ENCODE measurements around the gene KDM2A.
A peak's percentile ranks its signal among the peaks of the same experiment; 100 is the strongest.

KDM2A gene

GRCh38 chr11:67261946-67262681, 143.1 kb downstream of the KDM2A start:
- no peak for DNase-seq (ENCODE audit: low spot score)

- peak; percentile 83 for DNase-seq (ENCODE audit: low spot score)
Observed at GRCh38 chr11:67262731-67263675, 143.9 kb downstream of the KDM2A start.

GRCh38 chr11:67264260-67264659, 145.2 kb downstream of the KDM2A start:
- DNase-seq (ENCODE audit: low spot score) = no peak

- no peak for DNase-seq (ENCODE audit: low spot score)
Observed at GRCh38 chr11:67264877-67265632, 146.0 kb downstream of the KDM2A start.

GRCh38 chr11:67265633-67266448, 146.8 kb downstream of the KDM2A start:
- peak; percentile 85 for DNase-seq (ENCODE audit: low spot score)

GRCh38 chr11:67266449-67267187, 147.6 kb downstream of the KDM2A start, which contains the start of gene GRK2:
Gene GRK2, plus strand, starts transcription at chr11:67266473. Its CDS starts 227 bp downstream, at chr11:67266700.
- peak; percentile 34 for DNase-seq (ENCODE audit: low spot score)

GRCh38 chr11:67267188-67268080, 148.4 kb downstream of the KDM2A start:
- DNase-seq (ENCODE audit: low spot score) = peak; percentile 32

- peak; percentile 65 for DNase-seq (ENCODE audit: low spot score)
Observed at GRCh38 chr11:67268081-67268961, 149.3 kb downstream of the KDM2A start.

- DNase-seq (ENCODE audit: low spot score) = no peak
Observed at GRCh38 chr11:67268962-67269268, 149.9 kb downstream of the KDM2A start.

- DNase-seq (ENCODE audit: low spot score) = peak; percentile 20
Observed at GRCh38 chr11:67269401-67270255, 150.6 kb downstream of the KDM2A start.

GRCh38 chr11:67270256-67271204, 151.5 kb downstream of the KDM2A start:
- DNase-seq (ENCODE audit: low spot score) = peak; percentile 29

- no peak for DNase-seq (ENCODE audit: low spot score)
Observed at GRCh38 chr11:67271205-67271540, 152.1 kb downstream of the KDM2A start.

GRCh38 chr11:67271541-67272284, 152.7 kb downstream of the KDM2A start:
- DNase-seq (ENCODE audit: low spot score) = peak; percentile 56

GRCh38 chr11:67272327-67273259, 153.5 kb downstream of the KDM2A start:
- peak; percentile 52 for DNase-seq (ENCODE audit: low spot score)
